T-helper 9 cell (primary cell): ENCODE data around the gene TAF1C.

Experiments
- DNase-seq: peaks from one replicate; pipeline ENCODE4 v3.0.0-alpha.2; 2020

Gene TAF1C

DNA sequence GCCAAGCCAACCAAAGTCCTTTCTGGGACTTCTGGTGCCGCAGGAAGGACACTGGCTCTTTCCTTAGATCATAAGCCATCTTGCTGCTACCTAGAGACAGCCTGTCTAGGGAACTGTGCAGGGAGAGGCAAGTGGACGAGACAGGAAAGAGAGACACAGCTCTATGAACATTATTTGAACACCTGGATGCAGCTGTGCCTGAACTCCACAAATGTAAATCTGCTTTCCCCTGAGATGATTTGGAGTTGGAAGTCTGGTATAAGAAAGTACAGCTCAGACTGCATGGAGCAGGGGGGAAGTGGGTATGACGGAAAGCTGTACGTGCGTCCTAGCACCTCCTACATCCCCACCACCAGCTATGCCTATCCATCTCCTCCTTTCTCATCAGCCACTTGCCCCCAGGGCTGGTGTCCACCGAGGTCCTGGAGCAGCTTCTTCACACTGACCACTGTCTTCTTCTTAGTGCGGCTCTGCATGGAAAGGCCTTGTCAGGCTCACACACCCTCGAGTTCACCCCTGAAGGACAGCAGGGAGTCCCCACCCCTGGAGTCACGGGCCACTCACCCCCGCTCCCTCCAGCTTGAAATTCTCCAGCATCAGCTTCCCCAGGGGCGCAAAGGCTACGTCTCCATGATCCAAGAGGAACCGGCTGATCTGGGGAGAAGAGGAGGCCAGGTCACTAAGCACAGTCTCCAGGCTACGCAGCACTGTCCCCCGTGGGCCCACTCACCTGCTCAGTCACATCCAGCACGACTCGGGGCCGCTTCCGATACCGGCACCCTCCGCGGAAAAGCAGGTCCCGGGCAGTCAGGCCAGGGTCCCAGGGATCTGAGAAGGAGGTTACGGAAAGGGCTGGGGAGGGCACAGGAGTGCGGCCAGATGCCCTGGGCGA is 3.9 kb downstream of the TAF1C start:
- no peak for DNase-seq

DNA sequence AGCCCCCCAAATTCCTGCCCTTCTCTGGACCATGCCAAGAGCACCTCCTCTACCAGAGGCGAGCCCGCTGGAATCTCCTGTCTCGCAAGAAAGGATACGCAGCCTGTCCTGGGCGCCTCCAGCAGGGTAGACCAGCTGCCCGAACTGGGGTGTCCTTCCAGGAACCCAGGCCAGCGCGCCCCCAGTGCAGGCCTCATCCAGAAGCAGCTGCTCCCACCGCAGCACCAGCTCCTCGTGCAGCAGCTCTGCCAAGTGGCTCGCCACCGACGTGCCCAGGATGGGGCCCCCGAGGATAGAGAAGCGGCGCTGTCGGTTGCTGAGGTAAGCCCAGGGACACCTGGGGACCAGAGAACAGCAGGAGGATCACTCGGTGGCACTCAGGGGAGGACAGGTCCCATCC is 4.8 kb downstream of the TAF1C start:
- no peak for DNase-seq

DNA sequence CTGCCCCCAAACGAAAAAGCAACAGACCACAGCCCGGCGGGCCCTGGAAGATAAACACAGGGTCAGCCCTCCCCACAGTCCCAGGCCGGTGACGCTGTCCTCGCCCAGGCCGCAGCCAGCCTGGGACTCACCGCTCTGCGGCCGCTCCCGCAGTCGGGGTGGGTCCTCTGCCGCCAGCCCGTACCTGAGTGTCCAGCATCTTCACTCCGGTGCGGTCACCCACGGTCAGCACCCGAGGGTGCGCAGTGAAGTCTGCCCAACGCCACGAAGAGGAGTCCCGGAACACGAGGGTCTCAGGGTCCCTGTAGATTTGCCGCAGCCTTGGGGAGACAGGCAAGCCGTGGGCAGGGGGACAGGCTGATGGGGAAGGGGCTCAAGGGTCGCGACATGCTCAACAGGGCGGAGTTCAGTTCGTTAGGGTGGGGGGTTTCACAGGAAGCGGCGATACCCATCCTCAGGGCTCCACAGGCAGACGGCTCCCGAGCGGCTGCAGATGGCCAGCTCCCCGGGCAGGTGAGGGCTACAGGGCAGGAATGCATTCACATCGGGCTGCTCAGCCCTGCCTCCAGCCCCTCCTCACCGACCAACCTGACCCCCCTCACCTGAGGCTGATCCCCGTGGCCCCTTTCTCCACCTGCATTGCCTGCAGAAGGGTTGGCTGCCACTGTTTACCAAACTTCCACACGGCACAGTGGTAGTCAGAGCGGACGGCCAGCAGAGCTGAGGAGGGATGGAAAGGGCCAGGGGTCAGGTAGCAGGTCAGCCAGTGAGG is 5.5 kb downstream of the TAF1C start:
- DNase-seq = no peak

DNA sequence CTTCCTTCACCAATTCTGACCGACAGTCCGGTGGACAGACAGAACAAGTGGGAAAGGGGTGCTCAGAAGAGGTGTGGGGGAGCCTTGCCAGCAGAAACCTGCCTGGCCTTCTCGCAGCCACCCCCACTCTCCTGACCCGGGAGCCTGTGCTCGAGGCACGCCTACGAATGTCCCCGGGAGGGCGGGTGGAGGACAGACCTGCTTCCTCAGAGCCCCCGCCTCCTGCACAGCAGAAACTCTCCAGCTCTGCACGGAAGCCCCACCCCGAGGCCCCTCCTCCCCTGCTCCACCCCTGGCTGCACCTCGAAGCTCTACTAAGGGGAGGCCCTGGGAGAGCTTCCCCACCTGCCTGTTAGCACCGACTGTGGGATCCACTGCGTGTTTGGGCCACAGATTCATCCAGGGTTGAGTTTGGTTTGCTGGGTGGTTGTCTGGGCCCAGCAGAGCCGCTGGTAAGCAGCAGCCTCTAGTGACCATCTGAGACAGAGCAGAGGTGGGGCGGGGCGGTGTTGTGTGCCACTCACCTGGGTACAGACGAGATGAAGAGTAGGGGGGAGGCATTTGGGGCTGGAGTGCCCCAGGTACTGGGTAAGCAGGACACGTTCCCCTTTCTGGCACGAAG is 6.2 kb downstream of the TAF1C start:
- no peak for DNase-seq

DNA sequence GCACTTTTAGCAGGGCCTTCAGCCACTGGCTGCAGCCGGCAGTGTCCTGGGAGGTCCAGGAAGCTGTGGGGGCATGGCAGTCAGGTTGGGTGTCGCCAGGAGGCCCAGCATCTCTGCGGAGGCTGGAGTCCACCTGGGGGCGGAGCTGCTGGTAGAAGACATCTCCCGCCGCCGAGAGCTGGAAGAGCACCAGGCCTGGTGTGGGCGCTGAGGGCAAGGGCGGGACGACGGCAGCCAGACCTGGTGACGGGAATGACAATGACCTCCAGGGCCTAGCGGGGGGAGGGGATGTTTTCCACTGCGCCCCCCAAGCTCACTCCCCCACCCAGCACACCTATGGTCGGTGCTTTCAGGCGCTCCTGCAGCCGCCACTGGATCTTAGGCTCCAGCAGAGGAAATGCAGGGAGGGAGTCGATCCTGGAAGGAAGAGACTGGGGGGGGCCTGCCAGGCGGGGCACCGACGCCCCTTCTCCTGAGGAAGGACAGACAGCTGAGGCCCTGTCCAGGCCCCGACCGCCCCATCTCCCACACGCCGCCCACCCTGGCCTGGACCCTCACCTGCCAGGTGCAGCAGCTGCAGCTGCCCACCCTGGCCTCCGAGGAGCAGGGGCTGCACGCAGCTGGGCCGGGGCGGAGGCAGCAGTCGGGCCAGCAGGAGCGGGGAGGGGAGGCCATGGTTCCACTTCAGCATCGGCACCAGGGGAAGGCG is 7.1 kb downstream of the TAF1C start:
- DNase-seq = no peak

DNA sequence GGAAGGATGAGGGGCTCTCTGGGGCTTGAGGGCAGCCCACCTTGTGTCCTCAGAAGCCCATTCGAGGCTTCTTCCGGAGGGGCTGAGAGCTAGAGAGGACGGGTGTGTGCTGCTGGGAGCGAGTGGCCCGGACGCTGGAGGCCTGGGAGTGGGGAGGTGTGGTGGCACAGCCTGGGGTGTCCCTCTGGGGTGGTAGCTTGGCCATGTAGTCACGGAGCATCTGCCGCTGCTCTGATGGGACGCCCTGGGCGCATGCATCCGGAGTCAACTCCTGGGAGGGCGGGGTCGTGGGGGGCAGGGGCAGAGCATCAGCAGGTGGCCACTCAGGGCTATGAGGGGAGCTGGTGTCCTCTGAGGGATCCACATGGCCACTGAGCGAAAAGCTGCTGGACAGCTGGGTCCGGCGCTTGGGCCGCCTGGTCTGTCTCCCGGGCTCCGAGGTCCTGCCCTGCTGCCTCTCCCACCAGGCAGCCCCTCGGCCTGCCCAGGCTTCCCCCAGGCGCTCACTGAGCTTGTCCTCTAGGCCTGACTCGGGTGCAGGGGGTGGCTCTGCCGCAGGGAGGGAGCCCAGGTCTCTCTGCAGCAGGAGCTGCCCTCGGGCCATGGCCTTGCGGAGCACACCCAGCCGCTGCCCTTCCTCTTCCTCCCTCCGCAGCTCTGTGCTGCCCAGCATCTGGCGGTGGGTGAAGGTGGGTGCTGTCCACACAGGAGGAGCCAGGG is 7.8 kb downstream of the TAF1C start:
- DNase-seq = no peak

DNA sequence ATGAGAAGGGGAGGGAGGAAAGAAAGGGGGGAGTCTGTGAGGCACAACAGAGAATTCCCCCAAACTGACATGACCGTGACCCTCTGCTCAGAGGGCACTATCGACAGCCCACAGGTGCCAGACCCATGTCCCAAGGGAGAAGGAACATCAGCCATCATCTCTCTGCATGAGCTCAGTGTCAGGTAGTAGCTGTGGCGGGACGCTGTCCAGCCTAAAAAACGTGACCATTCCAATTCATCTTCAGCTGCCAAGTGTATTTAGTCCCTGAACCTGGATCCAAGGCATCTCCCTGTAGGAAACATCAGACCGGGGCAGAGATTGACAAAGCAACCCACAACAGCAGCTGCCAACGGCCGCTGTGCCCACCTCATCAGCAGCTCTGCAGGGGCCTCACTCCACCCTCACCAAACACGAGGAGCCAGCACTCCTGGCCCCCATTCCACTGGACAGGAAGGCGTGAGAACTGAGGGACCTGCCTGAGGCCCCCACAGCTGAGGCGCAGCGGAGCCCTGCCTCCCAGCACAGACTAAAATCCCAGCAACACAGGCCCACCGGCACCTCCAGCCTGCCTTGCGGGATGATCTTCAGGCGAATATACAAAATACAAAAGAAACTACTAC is 8.6 kb downstream of the TAF1C start:
- DNase-seq = no peak

DNA sequence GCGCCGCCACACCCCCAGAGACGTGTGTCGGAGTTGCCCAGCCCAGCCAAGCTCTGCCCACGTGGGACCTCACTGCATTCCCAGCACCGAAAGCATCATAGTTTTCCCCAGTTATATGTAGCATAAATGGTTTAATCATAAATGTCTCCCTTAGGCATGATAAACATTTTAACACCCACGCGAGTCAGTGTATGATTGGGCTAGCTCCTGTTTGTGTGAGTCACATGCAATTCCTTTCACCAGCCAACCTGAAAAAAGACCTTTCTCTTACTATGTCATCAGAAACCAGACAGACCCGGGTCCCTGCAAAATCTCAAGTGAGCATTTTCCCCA is 9.2 kb downstream of the TAF1C start:
- no peak for DNase-seq

DNA sequence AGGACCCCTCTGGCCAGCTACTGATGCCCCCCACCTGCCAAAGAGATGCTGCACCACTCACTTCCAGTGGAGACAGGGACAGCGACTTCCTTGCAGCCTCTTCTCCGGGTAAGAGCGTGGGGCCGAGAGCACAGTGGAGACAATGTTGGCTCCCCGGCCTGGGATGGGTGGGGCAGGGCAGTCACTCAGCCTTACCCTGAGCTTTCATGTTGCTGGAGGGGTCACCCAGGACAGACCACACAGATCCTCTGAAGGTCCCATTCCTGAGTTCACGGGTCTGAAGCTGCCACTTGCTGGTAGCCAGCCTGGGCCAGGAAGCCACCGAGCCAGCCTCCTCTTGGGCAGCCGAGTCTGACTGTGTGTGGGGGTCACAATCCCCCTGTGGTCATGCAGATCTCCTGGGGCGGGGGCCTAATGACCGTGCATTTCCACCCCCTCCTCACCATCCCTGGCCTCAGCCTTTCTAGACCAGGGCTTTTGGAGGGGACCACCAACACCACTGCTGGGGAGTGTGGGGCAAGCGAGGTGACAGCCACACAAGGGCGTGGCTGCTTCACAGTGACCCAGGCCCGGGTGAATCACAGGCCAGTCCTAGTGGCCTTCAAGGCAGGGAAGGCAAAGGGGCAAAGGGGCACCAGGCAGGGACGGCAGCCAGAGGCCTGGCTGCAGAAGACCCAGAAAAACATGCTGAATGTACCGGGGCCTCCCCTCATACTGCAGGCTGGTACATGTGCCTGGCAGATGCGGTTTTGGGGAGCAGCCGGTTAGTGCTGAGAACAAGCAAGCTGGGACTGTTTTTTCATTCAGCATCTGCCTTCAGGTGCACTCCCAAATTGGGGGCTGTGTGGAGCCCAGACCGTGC is 10.4 kb downstream of the TAF1C start:
- no peak for DNase-seq

DNA sequence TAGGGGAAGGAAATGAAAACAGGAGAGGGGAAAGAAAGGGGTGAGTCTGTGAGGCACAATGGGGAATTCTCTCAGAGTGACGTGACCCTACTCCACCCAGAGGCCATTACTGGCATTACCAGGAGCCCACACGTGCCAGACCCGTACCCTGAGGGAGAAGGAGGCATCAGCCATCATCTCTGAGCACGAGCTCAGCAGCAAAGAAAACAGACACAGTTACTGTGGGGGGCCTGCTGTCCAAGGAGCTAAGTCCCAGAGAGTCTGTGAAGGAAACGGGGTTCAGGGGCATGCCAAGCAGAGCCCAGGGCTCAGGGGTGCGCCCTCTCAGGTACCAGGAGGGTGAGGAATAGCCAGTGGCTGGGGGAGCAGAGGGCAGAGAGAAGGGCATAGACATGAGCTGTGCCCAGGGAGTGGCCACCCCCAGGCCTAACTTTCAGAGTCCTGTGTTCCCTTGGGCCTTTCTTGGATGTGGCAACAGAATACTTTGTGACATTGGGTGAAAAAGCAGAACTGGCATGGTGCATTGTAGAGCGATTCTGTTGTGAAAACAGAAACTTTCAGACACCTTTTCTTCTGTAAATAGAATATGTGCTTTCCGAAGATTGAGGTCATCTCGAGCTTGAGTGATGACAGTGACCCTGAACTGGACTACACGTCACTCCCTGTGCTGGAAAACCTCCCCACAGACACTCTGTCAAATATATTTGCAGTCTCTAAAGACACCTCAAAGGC is 11.3 kb downstream of the TAF1C start:
- DNase-seq = peak; percentile 43

DNA sequence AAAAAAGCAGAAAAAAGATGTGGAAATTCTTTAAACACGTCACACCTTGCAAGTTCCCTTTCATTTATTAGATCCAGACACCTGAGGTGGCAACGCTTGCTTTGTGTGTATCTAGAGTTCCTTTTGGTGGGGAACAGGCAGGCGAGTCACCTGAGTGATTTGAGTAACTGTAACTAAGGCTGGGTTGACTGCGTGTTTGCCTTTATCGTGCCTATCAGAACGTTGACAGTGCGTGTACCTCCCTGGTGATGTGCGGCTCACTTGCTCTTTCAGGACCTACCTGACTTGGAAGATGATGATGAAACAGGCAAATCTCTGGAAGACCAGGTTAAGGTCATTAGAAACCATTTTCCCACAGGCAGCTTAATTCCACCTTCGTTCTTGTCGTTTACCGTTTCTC is 12.5 kb downstream of the TAF1C start:
- no peak for DNase-seq

DNA sequence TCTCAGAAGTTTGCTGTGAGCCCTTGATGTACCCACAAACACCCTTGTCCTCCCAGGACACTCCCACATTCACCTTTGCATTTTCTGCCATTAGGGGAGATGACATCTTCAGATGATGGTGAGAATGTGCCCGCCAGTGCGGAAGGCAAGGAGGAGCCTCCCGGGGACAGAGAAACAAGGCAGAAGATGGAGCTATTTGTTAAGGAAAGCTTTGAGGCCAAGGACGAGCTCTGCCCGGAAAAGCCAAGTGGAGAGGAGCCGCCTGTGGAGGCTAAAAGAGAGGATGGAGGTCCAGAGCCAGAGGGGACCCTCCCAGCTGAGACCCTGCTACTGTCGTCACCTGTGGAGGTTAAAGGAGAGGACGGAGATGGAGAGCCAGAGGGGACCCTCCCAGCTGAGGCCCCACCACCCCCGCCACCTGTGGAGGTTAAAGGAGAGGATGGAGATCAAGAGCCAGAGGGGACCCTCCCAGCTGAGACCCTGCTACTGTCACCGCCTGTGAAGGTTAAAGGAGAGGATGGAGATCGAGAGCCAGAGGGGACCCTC is 17.0 kb downstream of the TAF1C start:
- no peak for DNase-seq

DNA sequence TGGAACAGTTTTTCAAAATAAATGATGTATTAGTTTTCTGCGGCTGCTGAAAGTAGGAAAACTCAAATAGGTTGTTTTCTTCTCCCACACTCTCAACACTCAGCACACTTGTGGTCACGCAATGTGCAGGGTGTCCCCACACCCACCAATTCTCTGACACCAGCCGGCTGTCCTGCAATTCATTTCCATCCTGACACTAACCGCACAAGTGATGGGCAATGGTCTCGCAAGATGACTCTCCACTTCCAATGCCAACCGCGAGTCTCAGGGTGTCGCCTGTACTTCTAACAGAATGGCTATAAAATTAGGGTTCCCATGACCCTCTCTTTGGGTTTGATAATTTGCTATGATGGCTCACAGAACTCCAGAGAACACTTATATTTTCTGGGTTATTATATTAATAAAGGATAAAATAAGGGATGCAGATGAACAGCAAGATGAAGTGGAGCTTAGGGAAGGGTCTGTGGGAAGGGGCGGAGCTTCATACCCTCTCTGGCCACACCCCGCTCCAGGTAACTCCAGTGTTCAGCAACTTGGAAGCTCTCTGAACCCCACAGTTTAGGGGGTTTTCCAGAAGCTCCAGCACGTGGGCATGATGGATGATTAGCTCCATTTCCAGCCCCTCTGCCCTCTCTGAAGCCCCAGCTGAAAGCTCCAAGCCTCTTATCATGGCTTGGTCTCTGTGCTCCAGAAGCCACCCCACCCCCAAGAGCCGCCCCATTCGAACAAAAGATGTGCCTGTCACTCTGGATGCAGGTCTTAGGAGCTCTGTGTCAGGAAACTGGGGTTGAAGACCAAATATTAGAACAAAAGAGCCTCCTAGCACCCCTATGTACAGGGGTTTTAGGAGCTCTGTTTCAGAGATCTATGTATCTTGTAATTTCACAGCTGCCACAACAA is 19.8 kb downstream of the TAF1C start:
- DNase-seq = no peak

DNA sequence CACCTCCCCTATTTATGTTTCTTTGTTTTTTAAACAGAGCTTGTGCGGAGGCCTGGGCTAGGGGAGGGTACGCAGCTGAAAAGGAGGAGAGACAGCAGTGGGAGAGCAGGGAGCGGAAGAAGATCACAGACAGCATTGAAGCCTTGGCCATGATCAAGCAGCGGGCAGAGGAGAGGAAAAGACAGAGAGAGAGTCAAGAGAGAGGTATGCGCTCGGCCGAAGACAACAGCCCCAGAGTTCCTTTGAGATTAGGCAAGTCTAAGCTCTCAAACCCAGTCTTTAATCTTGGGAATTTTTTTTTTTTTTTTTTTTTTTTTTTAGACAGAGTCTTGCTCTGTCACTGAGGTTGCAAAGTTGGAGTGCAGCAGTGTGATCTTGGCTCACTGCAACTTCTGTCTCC is 21.1 kb downstream of the TAF1C start:
- no peak for DNase-seq

DNA sequence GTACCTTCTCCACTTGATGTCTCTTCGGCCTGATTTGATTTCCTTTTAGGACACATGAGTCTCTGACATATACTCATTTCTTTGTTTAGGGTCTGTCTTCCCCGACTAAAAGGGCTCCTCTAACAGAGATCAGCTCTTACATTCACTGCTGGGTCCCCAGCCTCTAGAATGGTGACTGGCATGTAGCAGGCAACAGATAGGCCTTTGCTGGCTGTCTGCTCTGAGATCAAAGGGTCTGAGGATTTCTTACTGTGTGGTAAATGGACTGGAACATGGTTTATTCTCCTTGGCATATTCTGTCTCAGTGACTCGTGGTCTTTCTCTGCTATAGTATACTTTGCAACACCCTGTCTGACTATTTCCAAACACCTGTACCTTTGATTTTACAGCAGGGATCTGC is 25.1 kb downstream of the TAF1C start:
- no peak for DNase-seq

DNA sequence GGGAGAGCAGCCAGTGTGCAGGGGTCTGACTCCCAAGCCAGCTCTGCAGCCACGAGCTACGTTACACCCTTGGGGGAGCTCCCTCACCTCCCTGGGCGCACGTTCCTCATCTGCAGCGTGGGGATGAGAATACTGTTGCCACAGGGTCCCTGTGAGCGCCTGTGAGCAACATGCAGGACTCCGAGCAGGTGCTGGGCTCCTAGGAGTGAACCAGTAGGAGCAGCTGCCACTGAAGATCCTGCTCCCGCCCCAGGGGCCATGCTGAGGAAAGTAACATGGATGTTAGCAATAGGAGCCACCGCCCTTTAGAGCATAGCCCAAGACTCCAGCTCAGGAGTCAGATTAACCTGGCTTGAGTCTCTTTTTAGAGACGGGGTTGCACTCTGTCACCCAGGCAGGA is 25.8 kb downstream of the TAF1C start:
- no peak for DNase-seq

DNA sequence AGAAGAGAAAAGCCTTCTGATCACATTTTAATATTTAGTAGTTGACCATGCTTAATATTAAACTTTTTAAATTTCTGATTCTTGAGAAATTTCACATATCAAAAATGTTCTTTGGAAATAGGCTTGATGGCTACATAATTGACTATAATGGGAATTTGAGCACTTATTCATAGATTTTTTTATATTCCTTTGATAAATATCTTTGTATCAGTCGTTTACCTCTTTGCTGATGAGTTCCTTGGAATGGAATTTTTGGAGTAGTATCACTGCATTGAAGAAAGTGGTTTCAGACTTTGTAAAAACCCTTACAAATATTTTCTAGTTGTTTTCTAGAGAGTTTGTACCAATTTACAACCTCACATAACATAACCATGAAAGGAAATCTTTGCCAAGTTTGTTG is 27.1 kb downstream of the TAF1C start:
- DNase-seq = no peak

DNA sequence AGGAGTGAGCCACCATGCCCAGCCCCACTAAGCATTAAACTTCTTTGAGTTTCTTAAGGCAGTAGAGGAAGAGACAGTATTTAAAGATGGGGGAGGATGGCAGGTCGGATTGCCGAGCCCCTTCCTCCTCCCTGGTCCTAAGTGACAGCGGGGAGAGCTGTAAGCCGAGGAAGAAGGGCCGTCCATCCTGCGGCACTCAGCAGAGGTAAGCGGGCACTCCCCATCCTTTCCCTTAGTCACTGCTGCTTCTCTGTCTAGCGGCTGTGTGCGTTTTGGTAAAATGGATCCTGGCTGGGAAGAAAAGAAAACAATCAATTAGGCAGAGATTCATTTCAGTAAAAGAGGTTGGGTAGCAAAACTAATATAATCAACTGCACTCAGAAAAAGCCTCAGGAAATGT is 27.9 kb downstream of the TAF1C start:
- DNase-seq = no peak

DNA sequence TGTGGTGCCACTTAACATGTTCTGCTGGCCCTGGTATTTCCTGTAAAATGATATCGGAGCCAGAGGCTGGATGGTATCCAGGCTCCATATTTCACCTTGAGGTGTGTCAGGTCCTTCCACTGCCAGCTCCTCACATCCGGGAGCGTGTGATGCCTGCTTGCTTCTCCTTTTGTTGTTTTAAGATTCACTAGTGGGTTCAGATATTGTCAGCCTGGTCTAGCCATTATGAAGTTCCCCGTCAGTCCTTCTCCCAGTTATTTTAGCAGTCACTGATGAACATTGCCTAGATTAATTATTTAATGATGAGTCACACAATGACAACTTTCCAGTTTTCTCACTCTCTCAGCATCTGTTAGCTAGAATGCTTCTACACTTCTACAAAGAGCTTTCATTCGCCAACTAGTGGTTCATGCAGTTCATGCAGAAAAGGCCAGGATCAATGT is 30.5 kb downstream of the TAF1C start:
- no peak for DNase-seq
